Subcutaneous adipose tissue (tissue), 4 donors: ENCODE results near the gene COL11A2. TPM values are rescaled to one million over a fixed set of nuclear protein-coding genes. Genes with fewer than 3 reads are reported as not detected.

Experiments used
- CTCF ChIP-seq: fragments of 450-650 bp; IDR thresholded peaks from one replicate; pipeline ENCODE4 v1.5.1; 2016; ENCODE audit warnings: low read depth, mild to moderate bottlenecking, control low read depth, antibody characterized with exemption, moderate library complexity
- total RNA-seq, 4 donors: library from RNA; depleted of rRNA; stranded (reverse); fragments of >200 nt; gene quantifications; one replicate each; pipeline ENCODE4 v1.1.0, GENCODE V29; 2016

COL11A2 gene
- total RNA-seq, 4 donors from 2014 or later: 0.17 to 0.75 (median 0.66) TPM; not detected in 1

GRCh38 chr6:33201935-33202334 lies 9.7 kb upstream of the COL11A2 start:
- no peak for TF ChIP-seq CTCF

- no peak for TF ChIP-seq CTCF
Measured at GRCh38 chr6:33201147-33201545, 8.9 kb upstream of the COL11A2 start.

- no peak for TF ChIP-seq CTCF
Measured at GRCh38 chr6:33200219-33201146, 8.2 kb upstream of the COL11A2 start, which contains the start of the genes RXRB and SLC39A7. Gene RXRB, minus strand, starts transcription at chr6:33200665. Its CDS starts 189 bp downstream, at chr6:33200476. Gene SLC39A7, plus strand, starts transcription at chr6:33200867. Its CDS starts 379 bp downstream, at chr6:33201246.

GRCh38 chr6:33199687-33200218 lies 7.5 kb upstream of the COL11A2 start:
- no peak for TF ChIP-seq CTCF

GRCh38 chr6:33198853-33199436 lies 6.7 kb upstream of the COL11A2 start:
- no peak for TF ChIP-seq CTCF

- no peak for TF ChIP-seq CTCF
Measured at GRCh38 chr6:33198159-33198852, 6.0 kb upstream of the COL11A2 start.
